GM12892 (cell line): ENCODE measurements around the gene UTS2R.

Experiments used
- POLR2A ChIP-seq: IDR thresholded peaks from 2 replicates; pipeline ENCODE4 v1.6.1; 2011; ENCODE audit warnings: low read depth, low read length, control low read depth
- POLR2AphosphoS5 ChIP-seq: IDR thresholded peaks from 2 replicates; pipeline ENCODE4 v1.6.1; 2011; ENCODE audit warnings: low read depth, low read length, control low read depth

DNA sequence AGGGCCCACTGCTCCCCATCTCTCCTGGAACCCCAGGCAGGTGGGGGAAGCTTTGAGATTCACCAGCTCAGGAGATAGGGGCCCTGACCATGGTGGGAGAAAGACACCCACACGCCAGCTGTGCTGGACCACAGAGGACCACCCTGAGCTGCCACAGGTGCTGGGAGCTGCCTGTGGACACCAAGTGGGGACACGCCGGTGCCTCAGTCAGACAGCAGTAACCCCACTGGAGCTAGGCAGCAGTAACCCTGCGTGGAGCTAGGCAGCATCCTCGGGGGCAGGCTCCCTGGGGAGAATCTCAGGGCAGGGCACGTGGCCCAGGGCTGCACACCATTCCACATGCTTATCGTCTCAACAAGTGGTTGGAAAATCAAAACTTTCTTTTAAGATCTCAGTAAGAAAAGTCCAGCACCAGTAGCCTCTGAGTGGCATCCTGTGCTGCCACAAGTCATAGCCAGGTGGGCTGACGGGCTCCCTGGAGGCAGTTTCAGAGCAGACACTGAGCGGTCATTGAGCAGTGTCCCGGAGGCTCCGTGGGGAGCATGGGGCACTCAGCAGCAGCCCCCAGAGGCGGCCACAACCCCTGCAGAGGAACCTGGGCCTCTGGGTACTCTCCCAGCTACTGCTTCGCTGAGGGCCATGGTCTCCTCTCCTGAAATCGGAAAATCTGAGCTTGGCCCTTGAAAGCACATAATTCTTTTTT is 38.6 kb downstream of the UTS2R start:
- TF ChIP-seq POLR2A (no peak), POLR2AphosphoS5 (no peak)
